GM18526 (cell line): Measurements from ENCODE around the gene STK32B.

Experiments
- POLR2A ChIP-seq: IDR thresholded peaks from 3 replicates; pipeline ENCODE4 v1.6.1; 2011; ENCODE audit not compliant: insufficient read length; ENCODE audit errors: extremely low read depth

STK32B gene

GRCh38 chr4:5124876-5125275, 73.6 kb downstream of the STK32B start:
- TF ChIP-seq POLR2A, result no peak

- no peak for TF ChIP-seq POLR2A
These were observed 74.0 kb downstream of the STK32B start for GRCh38 chr4:5125321-5125720.

- no peak for TF ChIP-seq POLR2A
These were observed 75.0 kb downstream of the STK32B start for GRCh38 chr4:5126231-5126630.

DNA sequence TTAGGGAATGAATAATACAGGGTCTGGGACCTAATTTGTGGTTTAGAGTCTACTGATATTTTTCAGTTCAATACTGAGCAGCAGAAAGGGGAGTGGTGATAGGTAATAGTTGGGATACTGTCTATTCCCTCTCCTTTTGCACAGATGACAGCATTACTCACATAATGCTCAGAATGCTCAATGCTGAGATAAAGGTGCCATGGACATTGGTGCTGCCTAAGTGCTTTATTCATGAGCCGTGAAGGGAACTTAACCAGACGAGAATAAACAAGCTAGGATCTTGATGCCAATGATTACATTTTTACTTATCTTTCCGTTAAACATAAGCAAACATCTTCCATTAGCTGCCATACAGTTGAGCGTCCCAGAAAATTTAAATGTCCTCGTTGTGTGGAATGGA, 75.6 kb downstream of the STK32B start:
- no peak for TF ChIP-seq POLR2A

DNA sequence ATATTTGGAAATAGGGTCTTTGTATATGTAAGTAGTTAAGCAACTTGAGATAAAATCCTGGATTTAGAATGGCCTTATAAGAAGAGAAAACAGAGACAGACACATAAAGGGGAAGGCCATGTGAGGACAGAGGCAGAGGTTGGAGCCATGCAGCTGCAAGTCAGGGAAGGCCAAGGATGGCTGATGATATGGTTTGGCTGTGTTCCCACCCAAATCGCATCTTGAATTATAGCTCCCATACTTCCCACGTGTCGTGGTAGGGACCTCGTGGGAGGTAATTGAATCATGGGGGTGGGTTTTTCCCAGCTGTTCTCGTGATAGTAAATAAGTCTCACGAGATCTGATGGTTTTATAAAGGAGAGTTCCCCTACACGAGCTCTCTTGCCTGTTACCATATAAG, 76.3 kb downstream of the STK32B start:
- TF ChIP-seq POLR2A, result no peak

DNA sequence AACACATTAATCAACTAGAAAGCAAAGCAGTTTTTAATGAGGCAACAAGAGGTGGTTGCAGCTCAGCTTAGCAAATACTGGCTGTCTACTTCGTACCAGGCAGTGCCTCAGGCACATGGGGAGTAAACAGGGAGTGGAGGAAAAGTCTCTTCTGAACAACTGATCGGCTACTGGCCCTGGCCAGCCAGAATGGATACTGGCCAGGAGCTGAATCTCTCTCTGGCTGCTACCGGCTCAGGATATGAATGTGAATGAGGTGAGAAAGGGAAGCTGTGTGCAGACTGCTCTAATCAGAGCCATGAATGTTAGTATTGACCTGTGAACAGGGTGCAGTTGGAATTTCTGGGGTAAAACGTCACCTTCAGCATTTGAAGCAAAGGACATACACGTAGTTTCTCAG, 77.3 kb downstream of the STK32B start:
- no peak for TF ChIP-seq POLR2A

DNA sequence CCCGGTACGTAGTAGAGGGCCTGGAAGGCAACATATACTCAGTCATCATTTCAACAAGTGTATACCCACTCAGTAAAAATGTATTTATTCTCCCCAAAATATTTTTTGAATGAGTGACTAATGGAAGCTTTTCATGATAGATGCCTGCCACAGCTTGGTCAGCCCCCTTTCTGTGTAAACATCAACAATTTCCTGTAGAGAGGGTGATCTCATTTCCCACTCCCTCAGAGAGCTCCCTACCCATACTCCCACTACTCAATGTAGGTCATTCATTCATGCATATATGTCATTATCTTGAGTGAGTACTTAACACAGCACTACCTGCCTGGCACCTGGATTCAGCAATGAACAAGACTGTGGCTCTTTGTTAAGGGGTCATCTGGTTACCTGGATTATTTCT, 81.9 kb downstream of the STK32B start:
- TF ChIP-seq POLR2A, result no peak

GRCh38 chr4:5133933-5134594, 82.8 kb downstream of the STK32B start:
- TF ChIP-seq POLR2A, result no peak

GRCh38 chr4:5134620-5135019, 83.3 kb downstream of the STK32B start:
- TF ChIP-seq POLR2A, result no peak

DNA sequence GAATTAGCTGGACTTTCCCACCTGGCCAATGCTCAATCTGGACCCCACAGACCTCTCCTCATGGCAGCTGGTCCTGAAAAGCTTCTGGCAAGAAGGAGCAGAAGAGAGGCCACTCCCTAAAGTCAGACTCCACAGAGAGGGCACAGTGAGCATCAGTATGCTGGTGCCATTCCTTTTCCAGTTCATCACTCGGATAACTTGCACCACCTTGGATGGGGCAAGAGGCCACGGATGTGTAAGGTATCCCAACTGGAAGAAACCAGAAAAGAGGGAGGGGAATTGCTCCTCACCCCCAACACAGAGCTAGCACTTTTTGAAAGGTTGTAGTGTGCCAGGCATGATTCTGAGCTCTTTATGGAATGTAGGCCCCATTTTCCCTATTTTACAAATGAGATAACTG, 85.9 kb downstream of the STK32B start:
- no peak for TF ChIP-seq POLR2A

DNA sequence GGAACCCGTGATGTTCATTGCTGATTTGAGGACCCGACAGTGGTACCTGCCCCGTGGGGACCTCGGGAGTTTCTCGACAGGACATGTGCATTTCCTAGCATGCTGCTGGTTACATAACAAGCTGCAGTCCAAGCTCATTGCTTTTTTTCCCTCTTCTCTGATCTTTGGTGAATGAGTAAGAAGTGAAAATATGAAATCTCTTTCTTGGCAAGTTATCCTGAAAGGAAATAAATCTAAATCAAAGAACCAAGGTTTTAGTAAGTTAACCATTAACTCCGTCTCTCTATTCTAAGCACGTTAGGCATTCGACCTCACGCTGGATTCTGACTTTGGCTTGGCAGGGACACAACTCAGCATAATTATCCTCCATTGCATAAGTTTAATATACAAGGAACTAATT, 86.6 kb downstream of the STK32B start:
- TF ChIP-seq POLR2A, result no peak

- TF ChIP-seq POLR2A, result no peak
These were observed 87.1 kb downstream of the STK32B start for GRCh38 chr4:5138389-5138788.

GRCh38 chr4:5139141-5139540, 87.9 kb downstream of the STK32B start:
- no peak for TF ChIP-seq POLR2A

DNA sequence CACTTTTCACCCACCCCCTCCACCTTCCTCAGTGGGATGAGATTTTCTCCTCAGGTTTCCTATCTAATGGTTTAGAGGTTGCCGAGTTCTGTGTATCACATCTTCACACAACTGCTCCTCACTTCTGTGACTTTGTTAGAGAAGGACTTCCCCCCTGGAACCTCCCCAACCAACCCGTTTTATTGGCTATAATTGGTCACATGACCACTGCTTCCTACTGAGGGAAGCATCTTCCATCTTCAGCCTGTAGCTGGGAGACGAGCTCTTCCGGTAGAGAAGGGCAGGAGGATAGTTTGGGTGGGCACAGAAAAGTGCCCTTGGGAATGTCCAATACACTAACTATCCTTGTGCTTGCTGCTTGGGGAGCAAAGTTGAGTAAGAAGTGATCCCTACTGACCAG, 90.5 kb downstream of the STK32B start:
- no peak for TF ChIP-seq POLR2A

DNA sequence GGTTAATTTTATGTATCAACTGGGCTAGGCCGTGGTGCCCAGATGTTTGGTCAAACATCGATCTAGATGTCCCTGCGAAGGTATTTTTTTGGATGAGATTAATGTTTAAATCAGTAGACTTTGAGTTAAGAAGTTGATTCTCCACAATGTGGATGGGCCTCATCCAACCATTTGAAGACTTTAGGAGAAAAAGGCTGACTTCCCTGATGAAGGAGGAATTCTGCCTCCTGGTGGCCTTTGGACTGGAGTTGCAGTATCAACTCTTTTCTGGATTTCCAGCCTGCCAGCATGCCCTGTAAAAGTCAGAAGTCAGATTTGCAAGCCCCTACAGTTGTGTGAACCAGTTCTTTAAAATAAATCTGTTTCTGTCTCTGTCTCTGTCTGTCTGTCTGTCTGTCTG, 91.4 kb downstream of the STK32B start:
- no peak for TF ChIP-seq POLR2A

GRCh38 chr4:5143306-5143861, 92.1 kb downstream of the STK32B start:
- no peak for TF ChIP-seq POLR2A

DNA sequence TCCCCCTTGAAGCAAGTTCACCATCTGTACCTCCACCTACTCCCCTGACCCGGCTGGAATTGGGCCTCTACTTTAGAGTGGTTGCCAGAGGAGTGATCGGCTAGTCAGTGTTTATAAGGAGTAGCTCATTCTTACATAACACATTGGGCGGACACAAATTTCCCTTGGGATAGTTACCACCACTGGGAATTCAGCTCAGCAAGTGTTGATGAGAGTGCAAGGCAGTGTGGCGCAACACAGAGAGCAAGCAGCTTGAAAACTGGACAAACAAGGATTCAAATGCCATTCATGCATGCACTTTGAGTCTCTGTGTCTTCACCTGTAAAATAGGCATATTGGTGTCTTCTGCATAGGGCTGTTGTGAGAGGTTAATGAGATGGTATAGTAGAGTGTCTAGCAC, 92.7 kb downstream of the STK32B start:
- TF ChIP-seq POLR2A, result no peak

DNA sequence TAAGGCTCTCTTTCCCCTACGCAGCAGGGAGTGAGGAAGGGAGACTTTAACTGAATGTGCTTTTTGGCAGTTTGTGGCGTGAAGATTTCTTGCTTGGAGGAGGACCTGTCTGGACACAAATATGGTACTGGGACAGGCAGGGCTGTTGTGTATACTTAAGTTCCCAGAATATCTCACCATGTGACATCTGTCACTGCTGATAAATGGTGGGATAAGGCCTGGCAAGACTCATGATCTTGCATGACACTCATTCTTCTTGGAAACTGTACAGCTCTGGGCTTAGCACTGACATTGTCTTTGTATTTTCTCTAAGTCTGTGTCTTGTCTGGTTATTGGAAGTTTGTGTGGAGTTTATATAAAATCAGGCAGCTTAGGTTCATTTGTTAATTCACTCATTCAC, 93.1 kb downstream of the STK32B start:
- no peak for TF ChIP-seq POLR2A

- no peak for TF ChIP-seq POLR2A
These were observed 95.0 kb downstream of the STK32B start for GRCh38 chr4:5146248-5146647.
